ENCODE measurements around the gene SLC23A1. TPM values are rescaled to one million over a fixed set of nuclear protein-coding genes. Genes with fewer than 3 reads are reported as not detected.

The SLC23A1 gene
- total and polyA plus RNA-seq, 2 experiments from 2014 or later, result 3.3 to 13.4 TPM

- H3K27me3 ChIP-seq, result no peaks in the 10 kb centered on the region
- H2AFZ ChIP-seq, result no peak overlapping the region
- TF ChIP-seq EZH2 (IDR thresholded peaks at IDR 0.05; ENCODE audit: borderline replicate concordance) (no peak), CTCF (IDR thresholded peaks at IDR 0.05; ENCODE audit: poor library complexity) (no peak), EZH2phosphoT487 (IDR thresholded peaks at IDR 0.05; ENCODE audit: low read depth, severe bottlenecking, unreplicated experiment) (no peak)
- peak overlapping the region; percentile 90 for H3K4me2 ChIP-seq
- no peak overlapping the region for H3K27ac ChIP-seq
- H3K9me2 ChIP-seq (replicated peaks; ENCODE audit: insufficient read depth), result no peaks in the 10 kb centered on the region
- H4K20me1 ChIP-seq (ENCODE audit: insufficient read depth, poor library complexity, severe bottlenecking), result peaks cover 62% of the 10 kb centered on the region
- H3K79me2 ChIP-seq, result peaks cover 62% of the 10 kb centered on the region
- DNase-seq (ENCODE audit: low spot score), result no peak
- no peaks in the 10 kb centered on the region for H3K9me3 ChIP-seq (ENCODE audit: low read depth)
- peaks cover 18% of the 10 kb centered on the region for H3K4me1 ChIP-seq (ENCODE audit: insufficient read depth)
- peak overlapping the region; percentile 50 for H3K4me3 ChIP-seq
- no peaks in the 10 kb centered on the region for H3K36me3 ChIP-seq (replicated peaks; ENCODE audit: insufficient read depth, low read depth)
- 90% methylated on average over 9 of the region's 9 CpGs for WGBS (ENCODE audit: low lambda C conversion rate, missing lambda C conversion rate)
Observed at GRCh38 chr5:139343476-139343875, 39.6 kb downstream of the SLC23A1 start.

GRCh38 chr5:139342423-139342723, 40.7 kb downstream of the SLC23A1 start:
- H3K27me3 ChIP-seq, result no peaks in the 10 kb centered on the region
- H3K9me2 ChIP-seq (replicated peaks; ENCODE audit: insufficient read depth), result no peaks in the 10 kb centered on the region
- H3K4me3 ChIP-seq, result peak overlapping the region; percentile 50
- peaks cover 51% of the 10 kb centered on the region for H3K79me2 ChIP-seq
- no peaks in the 10 kb centered on the region for H3K36me3 ChIP-seq (replicated peaks; ENCODE audit: insufficient read depth, low read depth)
- H2AFZ ChIP-seq, result no peak overlapping the region
- peaks cover 18% of the 10 kb centered on the region for H3K4me1 ChIP-seq (ENCODE audit: insufficient read depth)
- TF ChIP-seq EZH2phosphoT487 (IDR thresholded peaks at IDR 0.05; ENCODE audit: low read depth, severe bottlenecking, unreplicated experiment) (no peak), EZH2 (IDR thresholded peaks at IDR 0.05; ENCODE audit: borderline replicate concordance) (no peak), CTCF (IDR thresholded peaks at IDR 0.05; ENCODE audit: poor library complexity) (no peak)
- H3K4me2 ChIP-seq, result peak overlapping the region; percentile 90
- H3K9me3 ChIP-seq (ENCODE audit: low read depth), result no peaks in the 10 kb centered on the region
- peaks cover 51% of the 10 kb centered on the region for H4K20me1 ChIP-seq (ENCODE audit: insufficient read depth, poor library complexity, severe bottlenecking)
- WGBS (ENCODE audit: low lambda C conversion rate, missing lambda C conversion rate), result 2% methylated on average over 16 of the region's 16 CpGs
- H3K27ac ChIP-seq, result peak overlapping the region; percentile 98
- no peak for DNase-seq (ENCODE audit: low spot score)

- Histone ChIP-seq H3K9me2 (replicated peaks; ENCODE audit: insufficient read depth) (no peaks in the 10 kb centered on the region), H3K4me1 (ENCODE audit: insufficient read depth) (peaks cover 18% of the 10 kb centered on the region), H4K20me1 (ENCODE audit: insufficient read depth, poor library complexity, severe bottlenecking) (peaks cover 45% of the 10 kb centered on the region), H2AFZ (peak within 1 kb of the TSS; percentile 36), H3K4me2 (peak within 1 kb of the TSS; percentile 90), H3K27me3 (no peaks in the 10 kb centered on the region), H3K4me3 (peak within 1 kb of the TSS; percentile 50), H3K27ac (peak within 1 kb of the TSS; percentile 98), H3K36me3 (replicated peaks; ENCODE audit: insufficient read depth, low read depth) (no peaks in the 10 kb centered on the region), H3K79me2 (peaks cover 45% of the 10 kb centered on the region), H3K9me3 (ENCODE audit: low read depth) (no peaks in the 10 kb centered on the region)
- under 1% methylated on average over 57 of the region's 66 CpGs for WGBS (ENCODE audit: low lambda C conversion rate, missing lambda C conversion rate)
- no peak for TF ChIP-seq EZH2 (IDR thresholded peaks at IDR 0.05; ENCODE audit: borderline replicate concordance)
- TF ChIP-seq CTCF (IDR thresholded peaks at IDR 0.05; ENCODE audit: poor library complexity), result peak; percentile 87
- peak; percentile 98 for DNase-seq (ENCODE audit: low spot score)
Observed at GRCh38 chr5:139341689-139342422, 41.2 kb downstream of the SLC23A1 start, which contains the start of gene PAIP2. PAIP2 (plus strand) TSS chr5:139341854; CDS start chr5:139363785, 21,931 bp downstream.
